Testis (tissue), 2 donors: ENCODE data around the gene TUFM.
"Not testable (repeated sequence)": the region's sequence is repeated elsewhere in the genome, so short reads cannot be mapped to it uniquely, and the experiment has no call there.

Experiments
- POLR2A ChIP-seq: fragments of 450-650 bp; IDR thresholded peaks from one replicate; pipeline ENCODE4 v1.6.1; 2017; ENCODE audit warnings: antibody characterized with exemption, mild to moderate bottlenecking, moderate library complexity
- TF ChIP-seq, protein P1 (sequence below), 3 experiments: fragments of 450-650 bp in 2 of 3; fragments of 200-600 bp in 1 of 3; sonication (generic) in 1 of 3; IDR thresholded peaks; one replicate each; pipeline ENCODE4 v1.5.1; 2016 to 2019; ENCODE audit warnings: antibody characterized with exemption in 3 of 3, mild to moderate bottlenecking in 2 of 3, moderate library complexity in 1 of 3

DNA sequence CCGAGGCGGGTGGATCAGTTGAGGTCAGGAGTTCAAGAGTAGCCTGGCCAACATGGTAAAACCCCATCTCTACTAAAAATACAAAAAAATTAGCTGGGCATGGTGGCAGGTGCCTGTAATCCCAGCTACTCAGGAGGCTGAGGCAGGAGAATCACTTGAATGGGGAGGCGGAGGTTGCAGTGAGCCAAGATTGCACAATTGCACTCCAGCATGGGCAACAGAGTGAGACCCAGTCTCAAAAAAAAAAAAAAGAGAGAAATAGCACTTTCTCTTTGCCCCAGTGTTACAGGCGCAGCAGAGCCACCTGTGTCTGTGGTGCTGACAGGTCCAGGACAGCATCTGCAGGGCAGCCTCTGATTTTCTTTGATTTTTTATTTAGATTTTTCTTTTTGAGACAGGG lies 35.4 kb upstream of the TUFM start:
- TF ChIP-seq POLR2A: not testable (repeated sequence)
- TF ChIP-seq, protein P1, sequence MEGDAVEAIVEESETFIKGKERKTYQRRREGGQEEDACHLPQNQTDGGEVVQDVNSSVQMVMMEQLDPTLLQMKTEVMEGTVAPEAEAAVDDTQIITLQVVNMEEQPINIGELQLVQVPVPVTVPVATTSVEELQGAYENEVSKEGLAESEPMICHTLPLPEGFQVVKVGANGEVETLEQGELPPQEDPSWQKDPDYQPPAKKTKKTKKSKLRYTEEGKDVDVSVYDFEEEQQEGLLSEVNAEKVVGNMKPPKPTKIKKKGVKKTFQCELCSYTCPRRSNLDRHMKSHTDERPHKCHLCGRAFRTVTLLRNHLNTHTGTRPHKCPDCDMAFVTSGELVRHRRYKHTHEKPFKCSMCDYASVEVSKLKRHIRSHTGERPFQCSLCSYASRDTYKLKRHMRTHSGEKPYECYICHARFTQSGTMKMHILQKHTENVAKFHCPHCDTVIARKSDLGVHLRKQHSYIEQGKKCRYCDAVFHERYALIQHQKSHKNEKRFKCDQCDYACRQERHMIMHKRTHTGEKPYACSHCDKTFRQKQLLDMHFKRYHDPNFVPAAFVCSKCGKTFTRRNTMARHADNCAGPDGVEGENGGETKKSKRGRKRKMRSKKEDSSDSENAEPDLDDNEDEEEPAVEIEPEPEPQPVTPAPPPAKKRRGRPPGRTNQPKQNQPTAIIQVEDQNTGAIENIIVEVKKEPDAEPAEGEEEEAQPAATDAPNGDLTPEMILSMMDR (IDR thresholded peaks at IDR 0.05): not testable (repeated sequence)
